Measurements from ENCODE around the gene PAQR3.

DNA sequence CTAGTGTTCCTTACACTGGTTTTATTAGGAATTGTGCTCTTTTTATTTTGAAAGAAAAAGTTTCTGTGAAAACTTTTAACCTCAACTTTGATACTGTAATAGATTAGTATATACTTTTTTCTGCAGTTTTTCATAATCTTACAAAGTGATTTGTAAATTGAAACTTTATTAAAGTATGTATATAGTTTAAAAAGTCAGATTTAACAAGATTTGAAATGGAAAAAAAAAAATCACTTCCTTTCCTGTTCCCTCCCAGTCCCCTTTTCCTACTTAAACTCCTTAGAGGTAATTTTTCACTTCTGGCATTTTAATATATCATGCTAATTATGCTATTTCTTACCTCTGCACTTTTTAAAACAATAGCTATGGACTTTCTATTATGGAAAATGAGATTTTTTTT is 49.3 kb downstream of the PAQR3 start:
- TF ChIP-seq, protein P1, sequence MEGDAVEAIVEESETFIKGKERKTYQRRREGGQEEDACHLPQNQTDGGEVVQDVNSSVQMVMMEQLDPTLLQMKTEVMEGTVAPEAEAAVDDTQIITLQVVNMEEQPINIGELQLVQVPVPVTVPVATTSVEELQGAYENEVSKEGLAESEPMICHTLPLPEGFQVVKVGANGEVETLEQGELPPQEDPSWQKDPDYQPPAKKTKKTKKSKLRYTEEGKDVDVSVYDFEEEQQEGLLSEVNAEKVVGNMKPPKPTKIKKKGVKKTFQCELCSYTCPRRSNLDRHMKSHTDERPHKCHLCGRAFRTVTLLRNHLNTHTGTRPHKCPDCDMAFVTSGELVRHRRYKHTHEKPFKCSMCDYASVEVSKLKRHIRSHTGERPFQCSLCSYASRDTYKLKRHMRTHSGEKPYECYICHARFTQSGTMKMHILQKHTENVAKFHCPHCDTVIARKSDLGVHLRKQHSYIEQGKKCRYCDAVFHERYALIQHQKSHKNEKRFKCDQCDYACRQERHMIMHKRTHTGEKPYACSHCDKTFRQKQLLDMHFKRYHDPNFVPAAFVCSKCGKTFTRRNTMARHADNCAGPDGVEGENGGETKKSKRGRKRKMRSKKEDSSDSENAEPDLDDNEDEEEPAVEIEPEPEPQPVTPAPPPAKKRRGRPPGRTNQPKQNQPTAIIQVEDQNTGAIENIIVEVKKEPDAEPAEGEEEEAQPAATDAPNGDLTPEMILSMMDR (IDR thresholded peaks at IDR 0.05; ENCODE audit: borderline replicate concordance, extremely low read depth, low read length, poor library complexity, severe bottlenecking) = no peak
- no peak for TF ChIP-seq EZH2 (IDR thresholded peaks at IDR 0.05; ENCODE audit: borderline replicate concordance, low read depth, low read length, severe bottlenecking)
